ENCODE measurements around the gene KIRREL3.
"Not testable (repeated sequence)": the region's sequence is repeated elsewhere in the genome, so short reads cannot be mapped to it uniquely, and the experiment has no call there.

- not testable (repeated sequence) for TF ChIP-seq CTCF (IDR thresholded peaks at IDR 0.05; ENCODE audit: extremely low read depth in 1 of 2, insufficient read depth in 1 of 2, low read depth in 1 of 2, low read length in 2 of 2); EZH2 (IDR thresholded peaks at IDR 0.05; ENCODE audit: borderline replicate concordance, low read depth, low read length, severe bottlenecking); POLR2A (IDR thresholded peaks at IDR 0.05; ENCODE audit: low read depth, low read length); JUN (IDR thresholded peaks at IDR 0.05; ENCODE audit: borderline replicate concordance, insufficient read depth, insufficient read length, low read depth); POLR2AphosphoS5 (IDR thresholded peaks at IDR 0.05; ENCODE audit: insufficient read depth, low read depth, low read length); MYC (IDR thresholded peaks at IDR 0.05; ENCODE audit: low read depth, low read length); MAX (IDR thresholded peaks at IDR 0.05; ENCODE audit: insufficient read depth, insufficient read length)
These were observed 48.0 kb downstream of the KIRREL3 start for GRCh38 chr11:126952533-126952932.

All from endothelial cell of umbilical vein (primary cell).